Measurements from ENCODE around the gene REL.

GRCh38 chr2:60882971-60883753 lies 1.8 kb downstream of the REL start:
- TF ChIP-seq, protein P1, sequence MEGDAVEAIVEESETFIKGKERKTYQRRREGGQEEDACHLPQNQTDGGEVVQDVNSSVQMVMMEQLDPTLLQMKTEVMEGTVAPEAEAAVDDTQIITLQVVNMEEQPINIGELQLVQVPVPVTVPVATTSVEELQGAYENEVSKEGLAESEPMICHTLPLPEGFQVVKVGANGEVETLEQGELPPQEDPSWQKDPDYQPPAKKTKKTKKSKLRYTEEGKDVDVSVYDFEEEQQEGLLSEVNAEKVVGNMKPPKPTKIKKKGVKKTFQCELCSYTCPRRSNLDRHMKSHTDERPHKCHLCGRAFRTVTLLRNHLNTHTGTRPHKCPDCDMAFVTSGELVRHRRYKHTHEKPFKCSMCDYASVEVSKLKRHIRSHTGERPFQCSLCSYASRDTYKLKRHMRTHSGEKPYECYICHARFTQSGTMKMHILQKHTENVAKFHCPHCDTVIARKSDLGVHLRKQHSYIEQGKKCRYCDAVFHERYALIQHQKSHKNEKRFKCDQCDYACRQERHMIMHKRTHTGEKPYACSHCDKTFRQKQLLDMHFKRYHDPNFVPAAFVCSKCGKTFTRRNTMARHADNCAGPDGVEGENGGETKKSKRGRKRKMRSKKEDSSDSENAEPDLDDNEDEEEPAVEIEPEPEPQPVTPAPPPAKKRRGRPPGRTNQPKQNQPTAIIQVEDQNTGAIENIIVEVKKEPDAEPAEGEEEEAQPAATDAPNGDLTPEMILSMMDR (conservative IDR thresholded peaks at IDR 0.05; ENCODE audit: low read depth, low read length), result no peak
- TF ChIP-seq EZH2 (IDR thresholded peaks at IDR 0.05; ENCODE audit: low read length, unreplicated experiment) (no peak), EZH2phosphoT487 (IDR thresholded peaks at IDR 0.05; ENCODE audit: borderline replicate concordance, low read length) (no peak)

All from PC-3 (cell line).